Breast epithelium (tissue), 4 donors: ENCODE data around the gene PADI1. TPM values are rescaled to one million over a fixed set of nuclear protein-coding genes. Genes with fewer than 3 reads are reported as not detected.

Experiments used
- DNase-seq, 2 donors: peaks; one replicate each; pipeline ENCODE4 v3.0.0-alpha.2; 2019; ENCODE audit warnings: low spot score in 2 of 2
- H3K27ac ChIP-seq, 2 donors: fragments of 200-600 bp; sonication (generic) in 1 of 2; one replicate each; pipeline ENCODE4 v1.5.1; 2016 to 2019; ENCODE audit warnings: mild to moderate bottlenecking in 1 of 2
- H3K27me3 ChIP-seq, 2 donors: fragments of 200-600 bp; sonication (generic) in 1 of 2; one replicate each; pipeline versions ENCODE4 v1.5.1 to v1.6.0; 2017 to 2019; ENCODE audit warnings: control low read depth in 1 of 2, mild to moderate bottlenecking in 1 of 2
- H3K36me3 ChIP-seq: fragments of 200-600 bp; one replicate; pipeline ENCODE4 v1.5.1; 2019
- H3K4me1 ChIP-seq, 2 donors: fragments of 200-600 bp; sonication (generic); one replicate each; pipeline ENCODE4 v1.5.1; 2016 to 2019; ENCODE audit warnings: control low read depth in 1 of 2
- H3K4me3 ChIP-seq, 3 donors: fragments of 200-600 bp; sonication (generic); 1 replicate in 2 of 3; 2 replicates in 1 of 3; pipeline ENCODE4 v1.5.1; 2016 to 2019; ENCODE audit warnings: mild to moderate bottlenecking in 3 of 3, moderate library complexity in 2 of 3
- H3K9me3 ChIP-seq, 2 donors: fragments of 200-600 bp; sonication (generic) in 1 of 2; one replicate each; pipeline ENCODE4 v1.5.1; 2016 to 2019; ENCODE audit warnings: control low read depth in 1 of 2
- POLR2A ChIP-seq: fragments of 450-650 bp; IDR thresholded peaks from one replicate; pipeline ENCODE4 v1.6.1; 2016; ENCODE audit warnings: antibody characterized with exemption, mild to moderate bottlenecking, moderate library complexity
- POLR2AphosphoS5 ChIP-seq, 3 donors: sonication (generic); formaldehyde crosslinking; IDR thresholded peaks; one replicate each; pipeline ENCODE4 v1.6.1; 2017; ENCODE audit warnings: antibody characterized with exemption in 3 of 3
- intact Hi-C: fragments of 100-400 bp; cut with DNase I; formaldehyde crosslinking; loops from one replicate; pipeline ENCODE4 v1.15.1; 2023; ENCODE audit warnings: low total_unique reads
- total RNA-seq, 3 donors: library from RNA; depleted of rRNA; stranded (reverse); fragments of >200 nt; gene quantifications; one replicate each; pipeline ENCODE4 v1.1.0, GENCODE V29; 2016
- TF ChIP-seq, protein P1 (sequence below), 3 donors: fragments of 450-650 bp; IDR thresholded peaks; one replicate each; pipeline ENCODE4 v1.5.1; 2016 to 2017; ENCODE audit warnings: antibody characterized with exemption in 3 of 3, mild to moderate bottlenecking in 3 of 3, moderate library complexity in 3 of 3

PADI1 gene
- total RNA-seq, 3 donors from 2014 or later: 0.33 TPM; not detected in 2

DNA sequence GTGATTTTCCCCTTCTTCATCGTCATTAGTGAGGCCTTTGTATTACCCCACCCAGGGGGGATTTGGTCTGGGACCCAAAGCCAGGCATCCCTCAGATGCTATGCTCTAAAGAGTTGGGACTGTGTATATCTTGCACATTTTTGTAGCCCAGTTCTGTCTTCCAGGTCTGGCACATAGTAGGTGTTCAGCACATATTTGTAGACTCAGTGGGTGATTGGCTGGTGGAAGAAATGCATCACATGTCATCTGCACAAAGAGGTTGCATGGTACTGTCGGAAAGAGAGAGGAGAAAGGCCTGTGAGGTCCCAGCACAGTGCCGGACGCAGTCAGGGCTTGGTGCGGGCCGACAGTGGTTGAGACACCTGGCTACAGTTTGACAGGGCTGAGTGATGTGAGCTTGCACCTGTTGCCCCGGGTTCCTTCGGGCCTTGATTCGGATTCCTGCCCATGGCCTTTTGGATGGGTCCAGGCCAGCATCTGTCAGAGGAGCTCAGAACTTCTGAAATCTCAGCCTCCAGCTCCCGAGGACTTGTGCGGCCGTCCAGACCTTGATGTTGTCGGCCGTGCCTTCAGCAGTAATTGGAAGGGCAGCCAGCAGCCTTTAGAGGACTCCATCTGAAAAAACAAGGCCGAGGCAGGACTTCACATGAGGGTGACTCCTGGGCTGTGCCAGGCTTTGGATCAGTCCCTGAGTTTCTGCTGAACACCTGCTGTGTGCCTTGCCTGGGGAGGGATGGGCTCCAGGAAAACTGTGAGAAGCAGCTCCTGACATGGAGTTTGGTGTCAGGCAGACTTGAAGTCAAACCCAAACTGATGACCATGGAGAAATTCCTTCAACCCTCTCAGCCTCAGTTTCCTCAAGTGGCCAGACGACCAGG, 40.9 kb upstream of the PADI1 start:
- H3K27ac ChIP-seq: no peak overlapping the region
- TF ChIP-seq, protein P1, sequence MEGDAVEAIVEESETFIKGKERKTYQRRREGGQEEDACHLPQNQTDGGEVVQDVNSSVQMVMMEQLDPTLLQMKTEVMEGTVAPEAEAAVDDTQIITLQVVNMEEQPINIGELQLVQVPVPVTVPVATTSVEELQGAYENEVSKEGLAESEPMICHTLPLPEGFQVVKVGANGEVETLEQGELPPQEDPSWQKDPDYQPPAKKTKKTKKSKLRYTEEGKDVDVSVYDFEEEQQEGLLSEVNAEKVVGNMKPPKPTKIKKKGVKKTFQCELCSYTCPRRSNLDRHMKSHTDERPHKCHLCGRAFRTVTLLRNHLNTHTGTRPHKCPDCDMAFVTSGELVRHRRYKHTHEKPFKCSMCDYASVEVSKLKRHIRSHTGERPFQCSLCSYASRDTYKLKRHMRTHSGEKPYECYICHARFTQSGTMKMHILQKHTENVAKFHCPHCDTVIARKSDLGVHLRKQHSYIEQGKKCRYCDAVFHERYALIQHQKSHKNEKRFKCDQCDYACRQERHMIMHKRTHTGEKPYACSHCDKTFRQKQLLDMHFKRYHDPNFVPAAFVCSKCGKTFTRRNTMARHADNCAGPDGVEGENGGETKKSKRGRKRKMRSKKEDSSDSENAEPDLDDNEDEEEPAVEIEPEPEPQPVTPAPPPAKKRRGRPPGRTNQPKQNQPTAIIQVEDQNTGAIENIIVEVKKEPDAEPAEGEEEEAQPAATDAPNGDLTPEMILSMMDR (IDR thresholded peaks at IDR 0.05): no peak
- TF ChIP-seq POLR2AphosphoS5 (IDR thresholded peaks at IDR 0.05) (no peak), POLR2A (no peak)
- DNase-seq: no peak

DNA sequence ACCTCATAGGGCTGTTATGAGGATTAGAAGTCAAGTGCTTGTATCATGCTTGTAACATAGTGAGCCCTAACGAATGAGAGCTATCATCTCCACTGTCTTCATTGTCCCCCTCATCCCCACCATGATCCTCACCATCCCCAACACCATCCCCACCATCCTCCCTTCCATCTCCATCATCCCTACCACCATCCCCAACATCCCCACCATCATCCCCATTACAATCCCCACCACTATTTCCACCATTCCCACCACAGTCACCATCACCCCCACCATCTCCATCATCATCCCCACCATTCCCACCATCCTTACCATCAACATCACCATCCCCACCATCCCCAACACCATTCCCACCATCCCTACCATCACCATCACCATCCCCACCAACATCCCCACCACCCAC, 39.1 kb upstream of the PADI1 start:
- TF ChIP-seq POLR2A: no peak
- no peak for TF ChIP-seq POLR2AphosphoS5 (IDR thresholded peaks at IDR 0.05)
- TF ChIP-seq, protein P1 (IDR thresholded peaks at IDR 0.05): no peak
- Histone ChIP-seq H3K4me3 (no peak overlapping the region), H3K4me1 (no peaks in the 10 kb centered on the region), H3K9me3 (no peaks in the 10 kb centered on the region), H3K27ac (no peak overlapping the region), H3K36me3 (no peaks in the 10 kb centered on the region), H3K27me3 (no peaks in the 10 kb centered on the region)
- DNase-seq: no peak
- intact Hi-C loops: no loop called here

More for the DNA sequence above, 40.9 kb upstream of the PADI1 start:
- Histone ChIP-seq H3K9me3 (no peaks in the 10 kb centered on the region), H3K27me3 (no peaks in the 10 kb centered on the region), H3K4me3 (no peak overlapping the region), H3K4me1 (no peaks in the 10 kb centered on the region), H3K36me3 (no peaks in the 10 kb centered on the region)
- intact Hi-C loops: no loop called here

DNA sequence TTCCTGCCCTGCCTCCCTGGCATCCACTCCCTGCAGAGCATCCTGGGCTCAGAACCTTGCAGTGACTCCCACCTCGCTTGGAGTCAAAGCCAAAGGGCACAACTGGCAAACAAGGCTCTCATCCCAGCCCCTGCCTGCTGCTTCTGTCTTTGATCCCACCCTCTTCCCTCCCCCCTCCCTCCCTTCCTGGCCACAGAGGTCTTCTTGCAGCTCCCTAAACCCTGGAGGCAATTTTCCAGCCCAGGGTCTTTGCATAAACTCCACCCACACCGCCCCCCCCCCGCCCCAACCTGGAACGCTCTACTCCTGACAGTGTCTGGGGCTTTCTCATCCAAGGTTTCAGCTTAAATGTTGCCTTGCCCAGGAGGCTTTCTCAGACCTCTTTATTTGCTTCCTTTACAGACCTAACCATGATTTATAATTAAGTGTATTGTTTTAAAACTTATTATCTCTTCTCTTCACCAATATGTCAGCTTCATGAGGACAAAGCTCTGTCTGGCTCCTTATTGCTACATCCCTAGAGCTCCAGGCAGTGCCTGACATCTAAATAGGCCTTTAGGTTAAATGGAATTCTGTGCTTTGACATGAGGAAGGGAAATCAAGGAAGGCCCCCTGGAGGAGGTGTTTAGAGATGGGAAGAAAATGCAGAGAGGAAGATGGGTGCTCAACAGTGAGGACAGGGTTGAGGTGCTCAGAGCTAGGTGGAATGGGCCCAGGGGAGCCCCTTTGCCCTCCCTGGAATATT, 37.7 kb upstream of the PADI1 start:
- no peaks in the 10 kb centered on the region for H3K27me3 ChIP-seq
- no peaks in the 10 kb centered on the region for H3K9me3 ChIP-seq
- intact Hi-C loops: no loop called here
- DNase-seq: no peak
- no peaks in the 10 kb centered on the region for H3K4me1 ChIP-seq
- no peak overlapping the region for H3K4me3 ChIP-seq
- H3K36me3 ChIP-seq: no peaks in the 10 kb centered on the region
- peak overlapping the region; percentile 66 to 76 for H3K27ac ChIP-seq
- TF ChIP-seq, protein P1 (IDR thresholded peaks at IDR 0.05): no peak
- no peak for TF ChIP-seq POLR2A
- no peak for TF ChIP-seq POLR2AphosphoS5 (IDR thresholded peaks at IDR 0.05)

DNA sequence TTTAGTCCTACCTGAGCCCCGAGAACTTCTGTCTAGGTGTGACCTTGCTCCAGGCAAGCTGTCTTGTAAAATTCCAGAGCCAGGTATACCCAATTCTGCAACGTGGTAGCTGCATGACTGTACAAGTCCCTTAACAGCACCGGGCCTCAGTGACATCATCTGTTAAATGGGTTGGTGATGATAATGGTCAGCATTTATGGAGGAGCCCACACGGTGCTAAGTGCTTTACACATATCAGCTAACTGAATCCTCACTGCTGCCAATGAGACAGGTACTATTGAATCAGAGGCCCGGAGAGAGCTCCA, 37.2 kb upstream of the PADI1 start:
- intact Hi-C loops: no loop called here
- H3K27ac ChIP-seq: peak overlapping the region; percentile 66 to 76
- no peaks in the 10 kb centered on the region for H3K9me3 ChIP-seq
- H3K27me3 ChIP-seq: no peaks in the 10 kb centered on the region
- no peak overlapping the region for H3K4me3 ChIP-seq
- TF ChIP-seq, protein P1 (IDR thresholded peaks at IDR 0.05): no peak
- TF ChIP-seq POLR2AphosphoS5 (IDR thresholded peaks at IDR 0.05): no peak
- no peak for TF ChIP-seq POLR2A
- H3K36me3 ChIP-seq: no peaks in the 10 kb centered on the region
- DNase-seq: no peak
- H3K4me1 ChIP-seq: no peaks in the 10 kb centered on the region
